H7 (cell line): ENCODE measurements around the gene PARD6G. TPM values are rescaled to one million over a fixed set of nuclear protein-coding genes. Genes with fewer than 3 reads are reported as not detected.
"Not testable (repeated sequence)": the region's sequence is repeated elsewhere in the genome, so short reads cannot be mapped to it uniquely, and the experiment has no call there.

ENCODE experiments used
- DNase-seq: peaks from one replicate; pipeline ENCODE4 v3.0.0; 2012
- H3K27me3 ChIP-seq: 2 replicates; pipeline ENCODE4 v1.6.0; 2011; ENCODE audit warnings: mild to moderate bottlenecking, low read length; ENCODE audit not compliant: control insufficient read depth, insufficient read depth
- H3K36me3 ChIP-seq: replicated peaks from 2 replicates; pipeline ENCODE4 v1.5.1; 2011; ENCODE audit warnings: low read length; ENCODE audit not compliant: control insufficient read depth, insufficient read depth
- H3K4me3 ChIP-seq: 2 replicates; pipeline ENCODE4 v1.5.1; 2011; ENCODE audit warnings: low read depth, mild to moderate bottlenecking, control low read depth, low read length, moderate library complexity; ENCODE audit not compliant: insufficient read depth
- total RNA-seq: library from RNA; depleted of rRNA; stranded (reverse); fragments of >200 nt; shearing (Covaris generic); gene quantifications from 2 replicates; pipeline ENCODE4 v1.2.3, GENCODE V29; 2014; rRNA removed

The PARD6G gene, protein sequence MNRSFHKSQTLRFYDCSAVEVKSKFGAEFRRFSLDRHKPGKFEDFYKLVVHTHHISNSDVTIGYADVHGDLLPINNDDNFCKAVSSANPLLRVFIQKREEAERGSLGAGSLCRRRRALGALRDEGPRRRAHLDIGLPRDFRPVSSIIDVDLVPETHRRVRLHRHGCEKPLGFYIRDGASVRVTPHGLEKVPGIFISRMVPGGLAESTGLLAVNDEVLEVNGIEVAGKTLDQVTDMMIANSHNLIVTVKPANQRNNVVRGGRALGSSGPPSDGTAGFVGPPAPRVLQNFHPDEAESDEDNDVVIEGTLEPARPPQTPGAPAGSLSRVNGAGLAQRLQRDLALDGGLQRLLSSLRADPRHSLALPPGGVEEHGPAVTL
- total RNA-seq: 4.4 and 6.3 TPM in 2 replicates

DNA sequence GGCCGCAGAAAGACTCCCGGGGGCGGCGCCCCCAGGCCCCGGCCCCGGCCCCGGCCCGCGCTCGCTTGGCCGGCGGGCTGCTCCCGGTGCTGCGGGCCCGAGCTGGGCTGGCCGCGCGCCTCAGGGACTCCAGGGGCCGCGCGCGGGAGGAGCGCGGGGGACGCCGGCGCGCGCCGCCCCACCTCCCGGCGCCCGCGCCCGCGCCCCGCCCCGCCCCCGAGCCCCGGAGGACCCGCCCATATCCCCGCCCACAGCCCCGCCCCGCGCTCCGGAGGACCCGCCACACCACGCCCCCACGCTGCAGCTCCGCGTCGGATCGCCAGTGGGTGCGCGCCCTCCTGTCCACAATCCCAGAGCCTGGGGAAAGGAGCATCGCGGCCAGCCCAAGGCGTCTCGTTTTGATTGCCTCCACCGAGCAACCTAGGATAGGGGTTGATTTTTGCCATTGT lies at the start of gene PARD6G:
TSS of gene PARD6G (minus strand) at position 122 of the 449 bp plus-strand sequence. CDS start 166 bp downstream, outside the sequence.
- peak; percentile 97 for DNase-seq
- H3K4me3 ChIP-seq: peak within 1 kb of the TSS; percentile 79
- no peaks in the 10 kb centered on the region for H3K36me3 ChIP-seq
- peaks cover 12% of the 10 kb centered on the region for H3K27me3 ChIP-seq

DNA sequence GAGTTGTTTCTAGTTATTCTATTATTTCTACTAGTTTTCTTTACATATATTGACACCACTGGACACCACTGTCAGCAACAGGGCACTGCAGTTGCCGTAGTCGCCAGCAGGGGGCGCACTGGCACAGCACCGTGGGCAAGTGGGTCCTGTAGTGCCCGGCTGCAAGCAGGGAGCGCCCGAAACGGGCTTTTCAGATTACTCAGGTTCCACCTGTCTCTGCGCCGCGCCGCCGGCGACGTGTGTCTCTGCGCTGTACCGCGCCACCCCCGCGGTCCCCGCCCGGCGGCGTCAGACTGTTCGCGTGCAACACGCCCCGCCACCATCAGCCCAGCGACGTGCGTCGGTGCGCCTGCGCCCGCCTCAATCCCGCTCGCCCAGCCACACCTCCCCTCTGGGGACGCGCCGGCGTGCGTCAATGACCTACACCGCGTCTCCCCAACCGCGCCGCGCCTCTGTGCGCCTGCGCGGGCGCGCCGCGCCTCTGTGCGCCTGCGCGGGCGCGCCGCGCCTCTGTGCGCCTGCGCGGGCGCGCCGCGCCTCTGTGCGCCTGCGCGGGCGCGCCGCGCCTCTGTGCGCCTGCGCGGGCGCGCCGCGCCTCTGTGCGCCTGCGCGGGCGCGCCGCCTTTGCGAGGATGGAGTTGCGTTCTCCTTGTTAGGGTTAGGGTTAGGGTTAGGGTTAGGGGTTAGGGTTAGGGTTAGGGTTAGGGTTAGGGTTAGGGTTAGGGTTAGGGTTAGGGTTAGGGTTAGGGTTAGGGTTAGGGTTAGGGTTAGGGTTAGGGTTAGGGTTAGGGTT lies 15.1 kb upstream of the PARD6G start:
- not testable (repeated sequence) for H3K4me3 ChIP-seq, H3K27me3 ChIP-seq, H3K36me3 ChIP-seq
- peak; percentile 58 for DNase-seq

DNA sequence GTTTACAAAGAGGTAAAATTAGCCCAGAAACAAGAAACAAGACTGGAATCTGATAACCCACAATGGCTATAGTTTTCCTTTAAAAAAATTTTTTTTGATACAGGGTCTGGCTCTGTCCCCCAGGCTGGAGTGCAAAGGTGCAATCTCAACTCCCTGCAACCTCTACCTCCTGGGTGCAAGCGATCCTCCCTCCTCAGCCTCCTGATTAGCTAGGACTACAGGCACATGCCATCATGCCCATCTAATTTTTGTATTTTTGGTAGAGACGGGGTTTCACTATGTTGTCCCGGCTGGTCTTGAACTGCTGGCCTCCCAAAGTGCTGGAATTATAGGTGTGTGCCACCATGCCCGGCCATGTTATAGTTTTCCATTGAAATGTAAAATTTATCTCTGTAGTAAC lies 12.3 kb upstream of the PARD6G start:
- Histone ChIP-seq H3K4me3 (no peak overlapping the region), H3K36me3 (no peaks in the 10 kb centered on the region), H3K27me3 (no peaks in the 10 kb centered on the region)
- DNase-seq: no peak

DNA sequence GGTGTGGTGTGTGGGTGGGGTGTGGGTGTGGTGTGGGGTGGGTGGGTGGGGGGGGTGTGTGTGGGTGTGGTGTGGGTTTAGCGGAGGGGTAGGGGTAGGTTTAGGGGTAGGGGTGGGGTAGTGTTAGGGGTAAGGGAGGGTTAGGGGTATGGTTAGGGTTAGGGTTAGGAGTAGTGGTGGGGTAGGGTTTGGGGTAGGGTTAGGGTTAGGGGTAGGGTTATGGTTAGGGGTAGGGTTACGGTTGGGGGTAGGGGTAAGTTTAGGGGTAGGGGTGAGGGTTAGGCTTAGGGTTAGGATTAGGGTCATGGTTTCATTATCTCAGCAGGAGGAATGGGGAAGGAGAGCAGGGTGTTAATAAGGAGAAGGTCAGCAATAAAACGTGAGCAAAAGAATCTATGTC lies 11.3 kb upstream of the PARD6G start:
- Histone ChIP-seq H3K36me3 (no peaks in the 10 kb centered on the region), H3K4me3 (no peak overlapping the region), H3K27me3 (no peaks in the 10 kb centered on the region)
- peak; percentile 11 for DNase-seq

DNA sequence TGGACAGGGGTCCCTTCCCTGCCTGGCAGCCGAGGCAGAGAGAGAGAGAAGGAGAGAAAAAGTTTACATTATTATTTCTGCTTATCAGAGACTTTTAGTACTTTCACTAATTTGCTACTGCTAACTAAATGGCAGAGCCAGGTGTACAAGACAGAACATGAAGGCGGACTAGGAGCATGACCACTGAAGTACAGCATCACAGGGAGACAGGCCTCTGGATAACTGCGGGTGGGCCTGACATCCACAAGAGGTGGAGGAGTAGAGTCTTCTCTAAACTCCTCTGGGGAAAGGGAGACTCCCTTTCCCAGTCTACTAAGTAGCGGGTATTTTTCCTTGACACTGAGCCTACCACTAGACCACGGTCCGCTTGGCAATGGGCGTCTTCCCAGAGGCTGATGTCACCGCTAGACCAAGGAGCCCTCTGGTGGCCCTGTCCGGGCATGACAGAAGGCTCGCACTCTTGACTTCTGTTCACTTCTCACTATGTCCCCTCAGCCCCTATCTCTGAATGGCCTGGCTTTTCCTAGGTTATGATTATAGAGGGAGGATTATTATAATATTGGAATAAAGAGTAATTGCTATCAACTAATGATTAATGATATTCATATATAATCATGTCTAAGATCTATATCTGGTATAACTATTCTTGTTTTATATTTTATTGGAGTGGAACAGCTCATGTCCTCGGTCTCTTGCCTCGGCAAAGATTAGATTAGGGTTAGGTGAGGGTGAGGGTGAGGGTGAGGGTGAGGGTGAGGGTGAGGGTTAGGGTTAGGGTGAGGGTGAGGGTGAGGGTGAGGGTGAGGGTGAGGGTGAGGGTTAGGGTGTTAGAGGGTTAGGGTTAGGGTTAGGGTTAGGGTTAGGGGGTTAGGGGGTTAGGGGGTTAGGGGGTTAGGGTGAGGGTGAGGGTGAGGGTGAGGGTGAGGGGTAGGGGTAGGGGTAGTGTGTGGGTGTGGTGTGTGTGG lies 10.5 kb upstream of the PARD6G start:
- not testable (repeated sequence) for H3K4me3 ChIP-seq, H3K27me3 ChIP-seq, H3K36me3 ChIP-seq
- DNase-seq: peak; percentile 53

DNA sequence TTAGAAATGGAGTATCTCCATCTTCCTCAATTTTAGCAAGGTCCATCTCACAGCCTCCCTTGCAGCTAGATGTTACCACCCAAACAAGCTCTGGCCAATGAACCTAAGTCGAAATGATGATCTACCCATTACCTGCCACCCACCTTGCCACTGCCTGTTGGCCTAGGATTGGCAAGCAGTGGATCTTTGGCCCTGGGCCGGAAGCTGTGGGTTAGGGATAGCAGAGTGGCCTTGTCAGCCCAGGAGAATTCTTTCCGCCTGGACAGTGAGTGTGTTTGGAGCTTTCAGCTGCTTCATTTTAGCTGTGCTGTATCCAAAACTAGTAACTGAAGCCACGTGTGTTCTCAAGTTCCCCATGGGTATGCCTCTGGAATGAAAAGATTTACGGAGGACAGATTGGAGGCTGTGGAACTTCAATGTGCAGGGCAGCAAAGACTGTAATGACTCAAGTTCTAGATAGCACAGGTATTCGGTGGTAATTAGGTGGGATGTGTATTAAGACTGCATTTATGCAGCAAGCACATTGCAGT lies 7.7 kb upstream of the PARD6G start:
- no peak for DNase-seq
- H3K27me3 ChIP-seq: no peaks in the 10 kb centered on the region
- H3K36me3 ChIP-seq: no peaks in the 10 kb centered on the region
- H3K4me3 ChIP-seq: no peak overlapping the region

DNA sequence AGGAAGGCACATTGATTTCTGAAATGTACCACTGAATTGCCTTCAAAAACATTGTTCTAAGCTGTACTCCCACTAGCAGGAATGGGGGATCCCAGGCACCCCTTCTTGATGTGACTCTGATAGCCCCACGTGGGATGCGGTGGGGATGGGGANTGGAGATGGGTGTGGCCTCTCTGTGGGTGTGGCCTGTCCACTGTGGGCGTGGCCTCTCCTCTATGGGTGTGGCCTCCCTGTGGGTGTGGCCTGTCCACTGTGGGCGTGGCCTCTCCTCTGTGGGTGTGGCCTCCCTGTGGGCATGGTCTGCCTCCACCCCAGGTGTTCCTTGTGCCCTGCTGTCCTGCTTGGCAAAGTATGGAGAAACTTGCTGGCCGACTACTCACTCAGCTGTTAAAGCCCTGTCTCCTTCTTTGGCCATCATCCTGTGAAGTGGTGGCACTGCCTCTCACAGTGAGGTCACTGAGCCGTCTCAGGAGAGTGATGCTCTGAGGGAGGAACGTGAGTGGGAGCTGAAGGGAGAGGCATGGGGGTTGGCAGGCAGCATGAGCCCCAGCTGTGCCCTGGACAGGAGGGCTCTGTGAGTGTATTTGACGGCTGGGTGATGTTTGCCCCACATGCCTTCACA lies 6.7 kb upstream of the PARD6G start:
- no peaks in the 10 kb centered on the region for H3K36me3 ChIP-seq
- peak; percentile 52 for DNase-seq

DNA sequence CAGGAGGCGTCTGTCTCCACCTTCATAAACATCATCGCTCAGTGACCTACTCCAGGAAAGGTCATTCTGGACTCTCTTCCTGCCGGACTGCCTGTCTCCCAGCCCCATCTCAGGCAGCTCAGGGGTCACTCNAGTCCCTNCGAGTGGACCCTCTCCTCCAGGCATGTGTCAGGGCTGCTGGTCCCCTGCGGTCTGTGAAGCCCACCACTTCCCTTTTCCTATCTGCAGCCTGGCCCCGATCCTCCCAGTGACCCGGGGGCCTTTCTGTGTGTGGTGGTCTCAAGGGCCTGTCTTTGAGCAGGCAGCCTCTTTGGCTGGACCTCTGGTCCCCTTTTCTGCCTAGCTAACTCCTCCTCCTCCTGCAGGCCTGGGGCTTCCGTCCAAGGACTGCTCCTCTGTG lies 5.9 kb upstream of the PARD6G start:
- no peak for DNase-seq
- Histone ChIP-seq H3K36me3 (no peaks in the 10 kb centered on the region), H3K27me3 (no peaks in the 10 kb centered on the region), H3K4me3 (no peak overlapping the region)

More for the DNA sequence above, 6.7 kb upstream of the PARD6G start:
- Histone ChIP-seq H3K27me3 (no peaks in the 10 kb centered on the region), H3K4me3 (no peak overlapping the region)

DNA sequence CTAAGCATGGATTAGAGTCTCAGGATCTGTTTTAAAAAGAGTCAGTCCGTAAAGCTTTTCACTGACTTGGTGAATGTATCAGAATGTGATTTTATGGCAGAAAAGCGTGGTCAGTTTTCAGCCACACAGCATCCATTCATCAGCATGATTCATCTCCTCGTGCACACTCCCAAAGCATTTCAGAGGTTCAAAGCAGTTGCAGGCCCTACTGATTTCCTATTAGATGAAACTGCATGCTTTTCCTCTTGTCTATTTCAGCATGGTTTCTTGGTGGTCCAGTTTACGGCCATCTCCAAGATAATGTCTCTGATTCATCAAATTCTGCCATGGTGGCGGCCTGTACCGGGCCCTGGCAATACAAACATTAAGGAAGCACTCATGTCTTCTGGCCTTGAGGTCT lies 4.8 kb upstream of the PARD6G start:
- Histone ChIP-seq H3K4me3 (no peak overlapping the region), H3K36me3 (no peaks in the 10 kb centered on the region), H3K27me3 (0 out of 2 replicates have a peak, but pooled peaks cover under 1% of the 10 kb centered on the region)
- no peak for DNase-seq

DNA sequence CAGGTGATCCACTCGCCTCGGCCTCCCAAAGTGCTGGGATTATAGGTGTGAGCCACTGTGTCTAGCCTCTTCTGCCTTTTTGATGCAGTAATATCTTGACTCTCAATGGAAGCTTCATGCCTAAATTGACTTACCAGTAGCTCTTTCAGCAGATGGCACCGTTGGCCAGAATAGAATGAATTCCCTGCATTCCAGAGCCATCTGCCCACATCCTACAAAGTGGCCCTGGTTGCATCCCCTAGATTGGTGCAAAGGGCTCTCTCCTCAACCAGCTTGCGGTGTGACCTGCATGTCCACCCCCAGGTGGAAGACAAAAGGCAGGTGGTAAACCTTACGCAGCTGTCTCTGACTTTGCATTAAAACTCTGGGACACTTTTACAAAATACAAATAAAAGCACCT lies 4.4 kb upstream of the PARD6G start:
- H3K27me3 ChIP-seq: peaks cover 3% of the 10 kb centered on the region
- no peak for DNase-seq

DNA sequence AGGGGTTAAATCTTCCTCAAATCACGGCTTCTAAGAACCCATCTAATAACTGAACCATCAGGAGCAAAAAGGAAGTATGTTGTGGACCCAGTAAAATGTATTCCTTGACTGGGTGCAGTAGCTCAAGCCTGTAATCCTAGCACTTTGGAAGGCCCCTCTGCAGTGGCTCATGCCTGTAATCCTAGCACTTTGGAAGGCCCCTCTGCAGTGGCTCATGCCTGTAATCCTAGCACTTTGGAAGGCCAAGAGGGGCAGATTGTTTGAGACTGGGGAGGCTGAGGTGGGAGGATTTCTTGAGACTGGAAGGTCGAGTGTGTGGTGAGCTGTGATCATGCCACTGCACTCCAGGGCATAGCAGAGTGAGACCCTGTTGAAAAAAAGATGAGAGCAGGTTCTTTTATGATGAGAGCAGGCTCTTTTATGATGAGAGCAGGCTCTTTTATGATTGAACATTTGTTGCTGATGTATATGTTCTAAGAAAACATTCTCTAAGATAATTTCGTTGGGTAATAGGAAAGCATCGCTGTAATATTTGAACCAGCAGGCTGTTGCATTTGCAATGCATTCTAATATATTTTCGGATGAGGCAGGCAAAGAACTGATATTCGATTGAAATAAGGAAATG lies 3.5 kb upstream of the PARD6G start:
- no peaks in the 10 kb centered on the region for H3K36me3 ChIP-seq
- DNase-seq: no peak
- H3K4me3 ChIP-seq: no peak overlapping the region
- peaks cover 9% of the 10 kb centered on the region for H3K27me3 ChIP-seq

More for the DNA sequence above, 4.4 kb upstream of the PARD6G start:
- Histone ChIP-seq H3K36me3 (no peaks in the 10 kb centered on the region), H3K4me3 (no peak overlapping the region)

DNA sequence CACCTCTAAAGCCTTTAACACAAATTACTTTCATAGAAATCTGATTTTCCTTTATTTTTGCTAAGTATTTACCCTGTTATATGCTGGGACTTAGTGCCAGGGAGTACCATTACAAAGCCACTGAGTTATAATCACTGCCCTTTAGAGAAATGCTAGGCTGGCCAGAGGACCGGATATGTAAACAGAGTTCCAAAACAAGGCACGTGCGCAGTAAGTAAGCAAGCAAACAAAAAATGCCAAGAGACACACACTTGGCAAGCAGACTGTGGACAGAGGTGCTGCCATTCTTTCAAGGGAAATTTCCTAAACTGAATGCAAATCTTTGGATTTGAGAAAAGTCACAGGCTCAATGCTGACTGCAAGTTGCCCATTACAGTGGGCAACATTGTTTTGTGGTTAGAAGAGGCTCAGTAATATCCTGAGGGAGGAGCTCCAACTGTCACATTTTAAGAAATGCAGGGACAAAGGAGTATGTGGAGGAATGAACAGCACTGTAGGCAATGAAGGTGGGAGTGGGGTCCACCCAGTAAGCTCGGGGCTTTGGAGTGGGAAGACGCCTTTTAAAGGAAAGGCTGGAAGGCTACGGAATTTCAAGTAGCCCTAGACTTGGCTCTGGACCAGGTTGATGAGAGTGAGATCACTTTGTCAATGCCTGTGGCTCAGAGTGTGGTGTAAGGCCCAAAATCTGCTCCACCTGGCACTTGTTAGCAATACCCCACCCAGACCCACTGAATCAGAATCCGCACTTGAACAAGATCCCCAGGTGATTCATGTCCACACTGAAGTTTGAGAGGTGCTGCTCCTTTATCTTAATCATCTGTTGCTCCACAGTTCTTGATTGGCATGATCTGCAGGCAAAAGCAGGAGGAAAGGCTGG lies 2.1 kb upstream of the PARD6G start:
- no peak for DNase-seq

More for the DNA sequence above, 2.1 kb upstream of the PARD6G start:
- Histone ChIP-seq H3K36me3 (no peaks in the 10 kb centered on the region), H3K27me3 (peaks cover 12% of the 10 kb centered on the region), H3K4me3 (no peak overlapping the region)
